ENCODE results near the gene MAP4K2.

DNA sequence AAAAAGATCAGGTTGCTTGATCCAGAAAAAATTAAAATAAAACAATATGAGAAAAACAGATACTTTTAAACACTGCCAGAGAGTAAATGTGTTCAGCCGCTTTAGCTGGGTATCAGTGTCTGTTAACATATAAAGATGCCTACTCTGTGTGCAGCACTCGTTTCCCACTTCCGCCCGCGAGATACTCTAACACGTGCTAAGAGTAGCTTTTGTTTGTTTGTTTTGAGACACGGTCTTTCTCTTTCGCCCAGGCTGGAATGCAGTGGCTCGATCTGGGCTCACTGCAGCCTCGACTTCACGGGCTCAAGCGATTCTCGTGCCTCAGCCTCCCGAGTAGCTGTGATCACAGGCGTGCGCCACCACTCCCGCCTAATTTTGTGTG, 7.9 kb upstream of the MAP4K2 start:
- TF ChIP-seq, protein P1, sequence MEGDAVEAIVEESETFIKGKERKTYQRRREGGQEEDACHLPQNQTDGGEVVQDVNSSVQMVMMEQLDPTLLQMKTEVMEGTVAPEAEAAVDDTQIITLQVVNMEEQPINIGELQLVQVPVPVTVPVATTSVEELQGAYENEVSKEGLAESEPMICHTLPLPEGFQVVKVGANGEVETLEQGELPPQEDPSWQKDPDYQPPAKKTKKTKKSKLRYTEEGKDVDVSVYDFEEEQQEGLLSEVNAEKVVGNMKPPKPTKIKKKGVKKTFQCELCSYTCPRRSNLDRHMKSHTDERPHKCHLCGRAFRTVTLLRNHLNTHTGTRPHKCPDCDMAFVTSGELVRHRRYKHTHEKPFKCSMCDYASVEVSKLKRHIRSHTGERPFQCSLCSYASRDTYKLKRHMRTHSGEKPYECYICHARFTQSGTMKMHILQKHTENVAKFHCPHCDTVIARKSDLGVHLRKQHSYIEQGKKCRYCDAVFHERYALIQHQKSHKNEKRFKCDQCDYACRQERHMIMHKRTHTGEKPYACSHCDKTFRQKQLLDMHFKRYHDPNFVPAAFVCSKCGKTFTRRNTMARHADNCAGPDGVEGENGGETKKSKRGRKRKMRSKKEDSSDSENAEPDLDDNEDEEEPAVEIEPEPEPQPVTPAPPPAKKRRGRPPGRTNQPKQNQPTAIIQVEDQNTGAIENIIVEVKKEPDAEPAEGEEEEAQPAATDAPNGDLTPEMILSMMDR (IDR thresholded peaks at IDR 0.05), result no peak
- no peak for TF ChIP-seq POLR2A (IDR thresholded peaks at IDR 0.05)
